CD4-positive, alpha-beta T cell (primary cell): Measurements from ENCODE around the gene ECM1. TPM values are rescaled to one million over a fixed set of nuclear protein-coding genes. Genes with fewer than 3 reads are reported as not detected.

Experiments
- ATAC-seq: fragments of 200-7000 bp; cut with Tn5 transposase; one replicate; pipeline ENCODE4 v1.10.0; 2022; ENCODE audit warnings: mild to moderate bottlenecking; ENCODE audit not compliant: poor library complexity
- CTCF ChIA-PET: fragments of 350-600 bp; sonication (Branson Sonifier 250); formaldehyde crosslinking; loops from one replicate; lab custom pipeline; 2021; ENCODE audit warnings: antibody characterized with exemption, inconsistent platforms; lab: Charles Lee
- POLR2A ChIA-PET: fragments of 350-600 bp; sonication (Branson Sonifier 250); formaldehyde crosslinking; loops from one replicate; lab custom pipeline; 2021; ENCODE audit warnings: antibody characterized with exemption, inconsistent platforms; lab: Charles Lee
- DNase-seq, 14 experiments: peaks; one replicate each; pipeline ENCODE4 v3.0.0-alpha.2; 2013 to 2020; ENCODE audit warnings: mixed read lengths in 2 of 14
- H3K27ac ChIP-seq, 2 donors: one replicate each; pipeline versions ENCODE4 v1.5.1 to v1.7.0; 2013; ENCODE audit warnings: low read length in 2 of 2, low read depth in 1 of 2, mild to moderate bottlenecking in 1 of 2
- H3K27me3 ChIP-seq, 2 experiments: 1 replicate in 1 of 2; 2 replicates in 1 of 2; pipeline versions ENCODE4 v1.6.1 to v1.7.0; 2013; ENCODE audit warnings: low read length in 2 of 2, control low read depth in 1 of 2, mild to moderate bottlenecking in 1 of 2, moderate library complexity in 1 of 2; ENCODE audit not compliant: insufficient read depth in 2 of 2, control insufficient read depth in 1 of 2
- H3K36me3 ChIP-seq: one replicate; pipeline ENCODE4 v1.6.1; 2013; ENCODE audit warnings: low read length, control low read depth; ENCODE audit not compliant: insufficient read depth
- H3K4me1 ChIP-seq: one replicate; pipeline ENCODE4 v1.6.1; 2013; ENCODE audit warnings: low read length, control low read depth; ENCODE audit not compliant: insufficient read depth
- H3K4me3 ChIP-seq: one replicate; pipeline ENCODE4 v1.5.1; 2013; ENCODE audit warnings: mild to moderate bottlenecking, low read length, moderate library complexity
- H3K9me3 ChIP-seq, 2 experiments: 1 replicate in 1 of 2; 2 replicates in 1 of 2; pipeline versions ENCODE4 v1.6.1 to v1.7.0; 2013; ENCODE audit warnings: low read length in 2 of 2, mild to moderate bottlenecking in 2 of 2, control low read depth in 1 of 2, moderate library complexity in 1 of 2; ENCODE audit not compliant: control insufficient read depth in 1 of 2, insufficient read depth in 1 of 2
- H3K27ac Mint-ChIP-seq: one replicate; pipeline ENCODE4 v1.8.0; 2020; ENCODE audit warnings: mixed read lengths
- H3K27me3 Mint-ChIP-seq: one replicate; pipeline ENCODE4 v1.8.0; 2021; ENCODE audit warnings: mixed read lengths
- H3K36me3 Mint-ChIP-seq: one replicate; pipeline ENCODE4 v1.8.0; 2021; ENCODE audit warnings: low read depth, mixed read lengths
- H3K4me1 Mint-ChIP-seq: one replicate; pipeline ENCODE4 v1.8.0; 2021; ENCODE audit warnings: low read depth, mixed read lengths
- H3K4me3 Mint-ChIP-seq: one replicate; pipeline ENCODE4 v1.8.0; 2020; ENCODE audit warnings: mild to moderate bottlenecking, mixed read lengths
- H3K9me3 Mint-ChIP-seq: one replicate; pipeline ENCODE4 v1.8.0; 2020; ENCODE audit warnings: mixed read lengths
- intact Hi-C, 2 experiments: fragments of 100-400 bp; cut with DNase I in 1 of 2; cut with micrococcal nuclease in 1 of 2; formaldehyde crosslinking; loops; one replicate each; pipeline versions ENCODE4 v1.15.1 to v1.9.0; 2023 to 2025; cut with DNase I, micrococcal nuclease
- polyA plus RNA-seq, 2 donors: library from polyadenylated mRNA; unstranded; fragments of 120-200 nt; gene quantifications; one replicate each; pipeline ENCODE4 v1.2.1, GENCODE V29; 2013
- total RNA-seq, 174 experiments: library from RNA in 2 of 174; stranded (reverse) in 2 of 174; gene quantifications; one replicate each; pipeline ENCODE4 v1.2.3 and lab custom pipeline; 2021 to 2026
- TF ChIP-seq, protein P1 (sequence below): fragments of 200-600 bp; IDR thresholded peaks from one replicate; pipeline ENCODE4 v1.8.0; 2022; ENCODE audit warnings: antibody characterized with exemption, mild to moderate bottlenecking

Gene ECM1
- total RNA-seq, result under 1 TPM in 1 of 2 experiments, not detected in 1; 0.31 TPM
- polyA plus RNA-seq (2013, experiment 1 of 2), result 0.38 TPM
- polyA plus RNA-seq (2013, experiment 2 of 2), result 0.52 TPM
- total RNA-seq (lab: John Stamatoyannopoulos, UW), result 0 to 2.4 (median 0.80) reads per million in 172 experiments

DNA sequence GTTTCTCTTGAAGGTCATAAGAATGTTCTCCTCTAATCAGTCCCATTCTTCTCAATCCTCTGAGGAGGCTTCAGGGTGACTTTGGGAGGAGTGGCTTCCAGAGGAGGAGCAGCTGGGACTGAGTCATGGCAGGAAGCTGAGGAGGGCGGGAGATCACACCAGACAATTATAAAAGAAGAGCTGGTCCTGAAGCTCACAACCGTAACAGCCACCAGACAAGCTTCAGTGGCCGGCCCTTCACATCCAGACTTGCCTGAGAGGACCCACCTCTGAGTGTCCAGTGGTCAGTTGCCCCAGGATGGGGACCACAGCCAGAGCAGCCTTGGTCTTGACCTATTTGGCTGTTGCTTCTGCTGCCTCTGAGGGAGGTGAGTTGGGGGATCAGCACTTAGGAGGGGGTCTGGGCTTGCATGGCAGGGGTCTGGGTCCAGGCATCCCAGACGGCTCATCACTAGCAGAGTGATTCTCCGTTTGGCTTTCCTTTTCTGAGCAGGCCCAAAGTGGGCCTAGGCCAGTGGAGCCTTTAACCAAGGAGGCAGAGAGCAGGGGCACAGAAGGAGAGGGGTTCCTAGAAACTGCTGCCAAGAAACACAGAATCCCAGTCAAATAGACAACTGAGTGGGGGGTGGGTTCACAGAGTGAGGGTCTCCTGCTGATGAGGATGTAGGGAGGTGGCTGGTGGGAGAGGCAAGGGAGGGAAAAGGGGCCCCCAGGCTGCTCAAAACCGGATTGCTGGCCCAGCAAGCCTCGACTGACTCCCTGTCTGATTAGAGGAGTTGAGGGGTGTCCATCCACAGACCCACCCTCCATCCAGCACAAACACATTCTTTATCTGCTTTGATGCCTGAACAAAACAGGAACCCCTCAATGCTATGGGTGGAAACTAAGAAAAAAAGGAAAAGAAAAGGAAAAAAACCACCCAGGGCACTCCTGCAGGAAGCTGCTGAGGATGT, at the start of gene ECM1:
Gene ECM1 (plus strand): TSS at position 198 of the 953 bp plus-strand sequence. CDS start 101 bp downstream, at position 299.
- H3K4me1 ChIP-seq, result no peaks in the 10 kb centered on the region
- Mint-ChIP-seq H3K27me3 (no peaks in the 10 kb centered on the region), H3K4me3 (no peak within 1 kb of the TSS), H3K9me3 (no peaks in the 10 kb centered on the region), H3K27ac (no peak within 1 kb of the TSS), H3K36me3 (peaks cover 39% of the 10 kb centered on the region), H3K4me1 (no peaks in the 10 kb centered on the region)
- H3K36me3 ChIP-seq, result peaks cover 37% of the 10 kb centered on the region
- DNase-seq (peak in 2 of 14 experiments; percentile 13 to 37), ATAC-seq (no peak)
- intact Hi-C loops, result no loop called here
- POLR2A ChIA-PET, result interaction anchor here (1.1 kb wide), 1 partner anchor 21 kb away, joined by 4 read pairs; the partner anchor contains the start of gene TARS2
- no peak within 1 kb of the TSS for H3K27ac ChIP-seq
- CTCF ChIA-PET, result no interaction called here
- no peaks in the 10 kb centered on the region for H3K27me3 ChIP-seq
- no peak within 1 kb of the TSS for H3K4me3 ChIP-seq
- H3K9me3 ChIP-seq, result no peaks in the 10 kb centered on the region
- TF ChIP-seq, protein P1, sequence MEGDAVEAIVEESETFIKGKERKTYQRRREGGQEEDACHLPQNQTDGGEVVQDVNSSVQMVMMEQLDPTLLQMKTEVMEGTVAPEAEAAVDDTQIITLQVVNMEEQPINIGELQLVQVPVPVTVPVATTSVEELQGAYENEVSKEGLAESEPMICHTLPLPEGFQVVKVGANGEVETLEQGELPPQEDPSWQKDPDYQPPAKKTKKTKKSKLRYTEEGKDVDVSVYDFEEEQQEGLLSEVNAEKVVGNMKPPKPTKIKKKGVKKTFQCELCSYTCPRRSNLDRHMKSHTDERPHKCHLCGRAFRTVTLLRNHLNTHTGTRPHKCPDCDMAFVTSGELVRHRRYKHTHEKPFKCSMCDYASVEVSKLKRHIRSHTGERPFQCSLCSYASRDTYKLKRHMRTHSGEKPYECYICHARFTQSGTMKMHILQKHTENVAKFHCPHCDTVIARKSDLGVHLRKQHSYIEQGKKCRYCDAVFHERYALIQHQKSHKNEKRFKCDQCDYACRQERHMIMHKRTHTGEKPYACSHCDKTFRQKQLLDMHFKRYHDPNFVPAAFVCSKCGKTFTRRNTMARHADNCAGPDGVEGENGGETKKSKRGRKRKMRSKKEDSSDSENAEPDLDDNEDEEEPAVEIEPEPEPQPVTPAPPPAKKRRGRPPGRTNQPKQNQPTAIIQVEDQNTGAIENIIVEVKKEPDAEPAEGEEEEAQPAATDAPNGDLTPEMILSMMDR, result no peak

DNA sequence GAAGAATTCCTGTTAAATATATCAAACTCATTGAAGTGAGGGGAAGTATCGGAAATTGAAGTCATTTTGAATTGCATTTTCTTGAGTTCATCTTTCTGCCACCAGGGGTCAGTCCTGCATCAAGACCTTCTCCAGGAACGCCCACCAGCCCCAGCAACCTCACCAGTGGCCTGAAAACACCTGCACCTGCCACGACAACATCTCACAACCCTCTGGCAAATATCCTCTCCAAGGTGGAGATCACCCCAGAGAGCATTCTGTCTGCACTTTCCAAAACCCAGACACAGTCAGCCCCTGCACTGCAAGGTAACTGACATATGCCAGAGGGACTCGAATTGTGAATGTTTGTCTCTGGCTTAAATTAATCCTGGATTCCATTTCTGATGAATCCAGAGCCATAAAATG, 43.5 kb upstream of the ECM1 start:
- peak; percentile 45 to 85 (median 63) for DNase-seq
- Mint-ChIP-seq H3K36me3 (peaks cover 42% of the 10 kb centered on the region), H3K4me3 (no peak overlapping the region), H3K27me3 (no peaks in the 10 kb centered on the region), H3K4me1 (peaks cover 5% of the 10 kb centered on the region), H3K27ac (peak overlapping the region; percentile 7), H3K9me3 (no peaks in the 10 kb centered on the region)
- Histone ChIP-seq H3K27me3 (no peaks in the 10 kb centered on the region), H3K4me3 (no peak overlapping the region), H3K9me3 (no peaks in the 10 kb centered on the region), H3K27ac (no peak overlapping the region), H3K36me3 (peaks cover 61% of the 10 kb centered on the region), H3K4me1 (no peaks in the 10 kb centered on the region)
- intact Hi-C loops, result loop anchor here (1.0 to 10.0 kb wide), 9 partner anchors 68 to 690 kb away; partner anchors contain the start of genes CERS2 (in 1 of the 2), SETDB1 (in 1 of the 2) and TNFAIP8L2 (in 1 of the 2)
- POLR2A ChIA-PET, result interaction anchor here (1.5 kb wide), 1 partner anchor 115 kb away, joined by 5 read pairs; the partner anchor contains the start of gene MCL1
- CTCF ChIA-PET, result no interaction called here
- ATAC-seq, result peak; percentile 94
- TF ChIP-seq, protein P1, result peak; percentile 79

DNA sequence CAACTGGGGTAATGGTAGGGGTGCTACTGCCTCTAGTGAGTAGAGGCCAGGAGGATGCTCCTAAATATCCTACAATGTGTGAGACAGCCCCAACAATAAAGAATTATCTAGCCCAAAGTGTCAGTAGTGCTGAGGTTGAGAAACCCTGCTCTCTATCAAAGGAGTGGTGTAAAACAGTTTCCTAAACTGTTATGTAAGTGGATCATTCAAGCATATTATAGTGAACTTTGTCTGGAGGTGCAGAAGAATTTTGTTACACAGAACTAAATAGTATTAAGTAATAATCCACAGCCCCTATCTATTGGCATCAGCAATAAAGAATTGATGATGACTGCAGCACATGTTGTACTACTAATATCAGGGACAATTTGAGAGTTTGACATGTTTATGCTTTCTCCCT, 40.9 kb upstream of the ECM1 start:
- H3K36me3 ChIP-seq, result peaks cover 66% of the 10 kb centered on the region
- Mint-ChIP-seq H3K4me1 (peaks cover 5% of the 10 kb centered on the region), H3K27me3 (no peaks in the 10 kb centered on the region), H3K36me3 (peaks cover 53% of the 10 kb centered on the region), H3K27ac (no peak overlapping the region), H3K4me3 (no peak overlapping the region), H3K9me3 (no peaks in the 10 kb centered on the region)
- no peak overlapping the region for H3K27ac ChIP-seq
- H3K9me3 ChIP-seq, result no peaks in the 10 kb centered on the region
- DNase-seq (no peak), ATAC-seq (no peak)
- no peaks in the 10 kb centered on the region for H3K4me1 ChIP-seq
- intact Hi-C loops, result loop anchor here in 1 of 2 experiments (10.0 kb wide), 2 partner anchors 508 to 688 kb away; partner anchors contain the start of genes CERS2 and TNFAIP8L2
- TF ChIP-seq, protein P1, result no peak
- no peaks in the 10 kb centered on the region for H3K27me3 ChIP-seq
- CTCF ChIA-PET, result no interaction called here
- POLR2A ChIA-PET, result no interaction called here
- H3K4me3 ChIP-seq, result no peak overlapping the region
